HepG2 (cell line): ENCODE data around the gene SDF2. TPM values are rescaled to one million over a fixed set of nuclear protein-coding genes. Genes with fewer than 3 reads are reported as not detected.

Source experiments
- AKNA ChIP-seq: sonication (generic); formaldehyde crosslinking; IDR thresholded peaks from 2 replicates; pipeline ENCODE4 v1.4.0; 2020; ENCODE audit warnings: missing genetic modification reagents, borderline replicate concordance
- ASH2L ChIP-seq: fragments of 300-600, 200-600 bp; sonication (generic); IDR thresholded peaks from 2 replicates; pipeline ENCODE4 v1.7.0; 2017; ENCODE audit warnings: low read depth, mild to moderate bottlenecking, moderate library complexity, mixed read lengths, low read length; ENCODE audit not compliant: insufficient read length
- ATAD3A ChIP-seq: sonication (generic); formaldehyde crosslinking; IDR thresholded peaks from 2 replicates; pipeline ENCODE4 v1.4.0; 2020; ENCODE audit warnings: missing genetic modification reagents
- CEBPG ChIP-seq: IDR thresholded peaks from 2 replicates; pipeline ENCODE4 v1.6.1; 2016
- HCFC1 ChIP-seq: fragments of 150-350 bp; IDR thresholded peaks from 2 replicates; pipeline ENCODE4 v1.6.1; 2014; ENCODE audit warnings: low read depth, low read length
- PLSCR1 ChIP-seq: sonication (generic); formaldehyde crosslinking; IDR thresholded peaks from 2 replicates; pipeline ENCODE4 v1.5.0; 2020; ENCODE audit warnings: missing genetic modification reagents, mild to moderate bottlenecking, borderline replicate concordance
- POGK ChIP-seq: sonication (generic); formaldehyde crosslinking; conservative IDR thresholded peaks from 2 replicates; pipeline ENCODE4 v1.8.0; 2022; ENCODE audit warnings: mild to moderate bottlenecking, moderate library complexity, missing genetic modification reagents
- RFX3 ChIP-seq: IDR thresholded peaks from 2 replicates; pipeline ENCODE4 v1.6.1; 2016; ENCODE audit warnings: missing biosample characterization, missing genetic modification reagents
- YEATS4 ChIP-seq: sonication (generic); formaldehyde crosslinking; IDR thresholded peaks from 2 replicates; pipeline ENCODE4 v1.4.0; 2020; ENCODE audit warnings: missing genetic modification reagents, borderline replicate concordance
- ZFP36L2 ChIP-seq: sonication (generic); formaldehyde crosslinking; IDR thresholded peaks from 2 replicates; pipeline ENCODE4 v1.4.0; 2020; ENCODE audit warnings: missing genetic modification reagents
- ZNF234 ChIP-seq: sonication (generic); formaldehyde crosslinking; conservative IDR thresholded peaks from 2 replicates; pipeline ENCODE4 v1.5.1; 2020; ENCODE audit warnings: mild to moderate bottlenecking, missing genetic modification reagents
- ZNF256 ChIP-seq: sonication (generic); formaldehyde crosslinking; conservative IDR thresholded peaks from 2 replicates; pipeline ENCODE4 v1.4.0; 2020; ENCODE audit warnings: missing genetic modification reagents
- ZNF260 ChIP-seq: sonication (generic); formaldehyde crosslinking; IDR thresholded peaks from 2 replicates; pipeline ENCODE4 v1.4.0; 2020; ENCODE audit warnings: missing genetic modification reagents, low read depth, mild to moderate bottlenecking, borderline replicate concordance
- ZNF574 ChIP-seq: sonication (generic); formaldehyde crosslinking; IDR thresholded peaks from 2 replicates; pipeline ENCODE4 v1.4.0; 2020; ENCODE audit warnings: missing genetic modification reagents
- ZNF619 ChIP-seq: sonication (generic); formaldehyde crosslinking; IDR thresholded peaks from 2 replicates; pipeline ENCODE4 v1.4.0; 2020; ENCODE audit warnings: mild to moderate bottlenecking, missing genetic modification reagents
- polyA plus RNA-seq, 8 experiments: library from polyadenylated mRNA; depleted of rRNA in 3 of 8; stranded (reverse) in 7 of 8; unstranded in 1 of 8; fragments of >200 nt; fragmentation: Illumina TruSeq in 4 of 8; extraction: Trizol in 4 of 8; gene quantifications; 2 replicates each; pipeline versions ENCODE4 v1.2.1 to v1.2.3, GENCODE V29; 2011 to 2016; ENCODE audit warnings: low read depth in 4 of 8, missing spikeins in 1 of 8, mixed read lengths in 1 of 8; ENCODE audit not compliant: insufficient read depth in 1 of 8
- total RNA-seq, 5 experiments: library from RNA; depleted of rRNA; stranded (reverse); fragments of >200 nt; fragmentation: Illumina TruSeq; extraction: Trizol; gene quantifications; 2 replicates each; pipeline ENCODE4 v1.2.3, GENCODE V29; 2016; ENCODE audit warnings: low read depth in 1 of 5
- TF ChIP-seq, protein P1 (sequence below): sonication (generic); formaldehyde crosslinking; IDR thresholded peaks from 2 replicates; pipeline ENCODE4 v1.4.0; 2020; ENCODE audit warnings: missing genetic modification reagents
- TF ChIP-seq, protein P2 (sequence below): sonication (generic); formaldehyde crosslinking; IDR thresholded peaks from 2 replicates; pipeline ENCODE4 v1.9.0; 2022; ENCODE audit warnings: missing genetic modification reagents, mild to moderate bottlenecking, borderline replicate concordance

Gene SDF2
- total and polyA plus RNA-seq, 2 of the 13 experiments (the other 11 are each of a cell fraction or from before 2014, with no cell fraction given), result 58.2 to 58.4 TPM

GRCh38 chr17:28662527-28662829 lies 772 bp upstream of the SDF2 start (continued):
- TF ChIP-seq YEATS4 (CRISPR knock-in tag) (no peak), ASH2L (no peak), POGK (CRISPR knock-in tag) (no peak), HCFC1 (no peak), RFX3 (CRISPR knock-in tag) (no peak), ZNF256 (CRISPR knock-in tag) (no peak), CEBPG (CRISPR knock-in tag) (no peak), ZNF234 (CRISPR knock-in tag) (no peak), ZNF574 (CRISPR knock-in tag) (no peak), ZNF619 (CRISPR knock-in tag) (no peak), ZNF260 (CRISPR knock-in tag) (no peak), ATAD3A (CRISPR knock-in tag) (no peak), PLSCR1 (CRISPR knock-in tag) (no peak), ZFP36L2 (CRISPR knock-in tag) (no peak), AKNA (CRISPR knock-in tag) (no peak)
- TF ChIP-seq, protein P1, sequence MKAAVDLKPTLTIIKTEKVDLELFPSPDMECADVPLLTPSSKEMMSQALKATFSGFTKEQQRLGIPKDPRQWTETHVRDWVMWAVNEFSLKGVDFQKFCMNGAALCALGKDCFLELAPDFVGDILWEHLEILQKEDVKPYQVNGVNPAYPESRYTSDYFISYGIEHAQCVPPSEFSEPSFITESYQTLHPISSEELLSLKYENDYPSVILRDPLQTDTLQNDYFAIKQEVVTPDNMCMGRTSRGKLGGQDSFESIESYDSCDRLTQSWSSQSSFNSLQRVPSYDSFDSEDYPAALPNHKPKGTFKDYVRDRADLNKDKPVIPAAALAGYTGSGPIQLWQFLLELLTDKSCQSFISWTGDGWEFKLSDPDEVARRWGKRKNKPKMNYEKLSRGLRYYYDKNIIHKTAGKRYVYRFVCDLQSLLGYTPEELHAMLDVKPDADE (CRISPR knock-in tag), result peak; percentile 57; the same call in 1 of the 2 replicates
- TF ChIP-seq, protein P2, sequence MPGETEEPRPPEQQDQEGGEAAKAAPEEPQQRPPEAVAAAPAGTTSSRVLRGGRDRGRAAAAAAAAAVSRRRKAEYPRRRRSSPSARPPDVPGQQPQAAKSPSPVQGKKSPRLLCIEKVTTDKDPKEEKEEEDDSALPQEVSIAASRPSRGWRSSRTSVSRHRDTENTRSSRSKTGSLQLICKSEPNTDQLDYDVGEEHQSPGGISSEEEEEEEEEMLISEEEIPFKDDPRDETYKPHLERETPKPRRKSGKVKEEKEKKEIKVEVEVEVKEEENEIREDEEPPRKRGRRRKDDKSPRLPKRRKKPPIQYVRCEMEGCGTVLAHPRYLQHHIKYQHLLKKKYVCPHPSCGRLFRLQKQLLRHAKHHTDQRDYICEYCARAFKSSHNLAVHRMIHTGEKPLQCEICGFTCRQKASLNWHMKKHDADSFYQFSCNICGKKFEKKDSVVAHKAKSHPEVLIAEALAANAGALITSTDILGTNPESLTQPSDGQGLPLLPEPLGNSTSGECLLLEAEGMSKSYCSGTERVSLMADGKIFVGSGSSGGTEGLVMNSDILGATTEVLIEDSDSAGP (CRISPR knock-in tag), result no peak
